ENCODE measurements around the gene ESPN.

The ESPN gene

GRCh38 chr1:6410248-6410893 lies 14.2 kb upstream of the ESPN start:
- no peaks in the 10 kb centered on the region for H3K79me2 ChIP-seq (ENCODE audit: insufficient read depth, low read length)
- no peak overlapping the region for H3K27ac ChIP-seq (ENCODE audit: low read length)
- H4K20me1 ChIP-seq (ENCODE audit: insufficient read depth, low read length), result no peaks in the 10 kb centered on the region
- TF ChIP-seq EZH2 (IDR thresholded peaks at IDR 0.05; ENCODE audit: borderline replicate concordance, low read depth, low read length, severe bottlenecking) (no peak), CTCF (IDR thresholded peaks at IDR 0.05; ENCODE audit: borderline replicate concordance, extremely low read depth, low read length, poor library complexity, severe bottlenecking) (no peak)
- H3K36me3 ChIP-seq (ENCODE audit: insufficient read depth, low read length), result no peaks in the 10 kb centered on the region
- no peaks in the 10 kb centered on the region for H3K9me3 ChIP-seq (ENCODE audit: insufficient read depth, low read length, severe bottlenecking)
- H3K27me3 ChIP-seq (ENCODE audit: insufficient read depth, low read length, poor library complexity), result no peaks in the 10 kb centered on the region
- H3K4me3 ChIP-seq (ENCODE audit: low read depth in 1 of 2, low read length in 2 of 2), result no peak overlapping the region
- no peaks in the 10 kb centered on the region for H3K4me1 ChIP-seq (ENCODE audit: insufficient read depth, low read length)
- no peak overlapping the region for H3K9ac ChIP-seq (ENCODE audit: low read depth, low read length)
- no peak for ATAC-seq (ENCODE audit: insufficient read depth, low read depth)
- H3K4me2 ChIP-seq (ENCODE audit: insufficient read depth, low read length), result no peak overlapping the region
- H2AFZ ChIP-seq (ENCODE audit: low read depth, low read length), result no peak overlapping the region
- no peak for DNase-seq

- Histone ChIP-seq H3K4me1 (ENCODE audit: insufficient read depth, low read length) (no peaks in the 10 kb centered on the region), H3K4me3 (ENCODE audit: low read depth in 1 of 2, low read length in 2 of 2) (no peak overlapping the region), H3K9ac (ENCODE audit: low read depth, low read length) (no peak overlapping the region), H3K36me3 (ENCODE audit: insufficient read depth, low read length) (no peaks in the 10 kb centered on the region), H3K79me2 (ENCODE audit: insufficient read depth, low read length) (no peaks in the 10 kb centered on the region), H3K27me3 (ENCODE audit: insufficient read depth, low read length, poor library complexity) (no peaks in the 10 kb centered on the region), H3K4me2 (ENCODE audit: insufficient read depth, low read length) (no peak overlapping the region), H3K9me3 (ENCODE audit: insufficient read depth, low read length, severe bottlenecking) (no peaks in the 10 kb centered on the region), H3K27ac (ENCODE audit: low read length) (no peak overlapping the region), H4K20me1 (ENCODE audit: insufficient read depth, low read length) (no peaks in the 10 kb centered on the region), H2AFZ (ENCODE audit: low read depth, low read length) (no peak overlapping the region)
- no peak for TF ChIP-seq EZH2 (IDR thresholded peaks at IDR 0.05; ENCODE audit: borderline replicate concordance, low read depth, low read length, severe bottlenecking)
- TF ChIP-seq CTCF (IDR thresholded peaks at IDR 0.05; ENCODE audit: borderline replicate concordance, extremely low read depth, low read length, poor library complexity, severe bottlenecking), result no peak
- ATAC-seq (ENCODE audit: insufficient read depth, low read depth) (no peak), DNase-seq (no peak)
Observed at GRCh38 chr1:6412896-6413295, 11.7 kb upstream of the ESPN start.

- peak; percentile 58 for DNase-seq
Observed at GRCh38 chr1:6414443-6414844, 10.1 kb upstream of the ESPN start.

More at GRCh38 chr1:6414443-6414844, 10.1 kb upstream of the ESPN start:
- Histone ChIP-seq H3K27me3 (ENCODE audit: insufficient read depth, low read length, poor library complexity) (no peaks in the 10 kb centered on the region), H3K9me3 (ENCODE audit: insufficient read depth, low read length, severe bottlenecking) (no peaks in the 10 kb centered on the region), H3K27ac (ENCODE audit: low read length) (no peak overlapping the region), H3K4me3 (ENCODE audit: low read depth in 1 of 2, low read length in 2 of 2) (no peak overlapping the region), H3K4me2 (ENCODE audit: insufficient read depth, low read length) (0 out of 2 replicates have a peak overlapping the region, but pooled peaks have one; percentile 37), H3K4me1 (ENCODE audit: insufficient read depth, low read length) (no peaks in the 10 kb centered on the region), H3K36me3 (ENCODE audit: insufficient read depth, low read length) (no peaks in the 10 kb centered on the region), H2AFZ (ENCODE audit: low read depth, low read length) (no peak overlapping the region), H3K79me2 (ENCODE audit: insufficient read depth, low read length) (no peaks in the 10 kb centered on the region), H3K9ac (ENCODE audit: low read depth, low read length) (no peak overlapping the region), H4K20me1 (ENCODE audit: insufficient read depth, low read length) (no peaks in the 10 kb centered on the region)
- TF ChIP-seq EZH2 (IDR thresholded peaks at IDR 0.05; ENCODE audit: borderline replicate concordance, low read depth, low read length, severe bottlenecking) (no peak), CTCF (IDR thresholded peaks at IDR 0.05; ENCODE audit: borderline replicate concordance, extremely low read depth, low read length, poor library complexity, severe bottlenecking) (peak; percentile 77)
- peak; percentile 91 for ATAC-seq (ENCODE audit: insufficient read depth, low read depth)
